Effector memory CD8-positive, alpha-beta T cell (primary cell): ENCODE measurements around the gene SPCS2.
"Not testable (repeated sequence)": the region's sequence is repeated elsewhere in the genome, so short reads cannot be mapped to it uniquely, and the experiment has no call there.

Experiments used
- ATAC-seq: fragments of 150-1000 bp; cut with Tn5 transposase; replicated peaks from 2 replicates; pipeline ENCODE4 v1.10.0; 2021; ENCODE audit warnings: mild to moderate bottlenecking, moderate library complexity
- DNase-seq, 3 experiments: peaks; one replicate each; pipeline ENCODE4 v3.0.0; 2021
- H3K27ac Mint-ChIP-seq, 2 donors: one replicate each; pipeline ENCODE4 v1.8.0; 2022; ENCODE audit warnings: mild to moderate bottlenecking in 2 of 2, mixed read lengths in 2 of 2, moderate library complexity in 2 of 2
- H3K27me3 Mint-ChIP-seq, 2 donors: one replicate each; pipeline ENCODE4 v1.8.0; 2022; ENCODE audit warnings: mixed read lengths in 2 of 2
- H3K36me3 Mint-ChIP-seq: one replicate; pipeline ENCODE4 v1.8.0; 2022; ENCODE audit warnings: mild to moderate bottlenecking, moderate library complexity, mixed read lengths; ENCODE audit not compliant: insufficient read depth
- H3K4me1 Mint-ChIP-seq, 2 donors: one replicate each; pipeline ENCODE4 v1.8.0; 2022; ENCODE audit warnings: low read depth in 2 of 2, mixed read lengths in 2 of 2
- H3K4me3 Mint-ChIP-seq, 2 donors: one replicate each; pipeline ENCODE4 v1.8.0; 2022; ENCODE audit warnings: mild to moderate bottlenecking in 2 of 2, mixed read lengths in 2 of 2, moderate library complexity in 2 of 2
- H3K9me3 Mint-ChIP-seq, 2 donors: one replicate each; pipeline ENCODE4 v1.8.0; 2022; ENCODE audit warnings: mixed read lengths in 2 of 2

SPCS2 gene

GRCh38 chr11:74956397-74957015 is 7.4 kb downstream of the SPCS2 start:
- no peaks in the 10 kb centered on the region for H3K27me3 Mint-ChIP-seq
- H3K36me3 Mint-ChIP-seq: peaks cover 20% of the 10 kb centered on the region
- no peak overlapping the region for H3K4me3 Mint-ChIP-seq
- no peaks in the 10 kb centered on the region for H3K9me3 Mint-ChIP-seq
- ATAC-seq (no peak), DNase-seq (no peak)
- peaks cover 50 to 64% of the 10 kb centered on the region in 2 donors for H3K4me1 Mint-ChIP-seq
- peak overlapping the region; percentile 3 to 11 for H3K27ac Mint-ChIP-seq

- H3K4me3 Mint-ChIP-seq: no peak overlapping the region
- H3K27me3 Mint-ChIP-seq: no peaks in the 10 kb centered on the region
- peaks cover 49 to 74% of the 10 kb centered on the region in 2 donors for H3K4me1 Mint-ChIP-seq
- H3K9me3 Mint-ChIP-seq: no peaks in the 10 kb centered on the region
- H3K27ac Mint-ChIP-seq: peak overlapping the region in 1 of 2 donors; percentile 18
- ATAC-seq (no peak), DNase-seq (no peak)
- peaks cover 13% of the 10 kb centered on the region for H3K36me3 Mint-ChIP-seq
Measured at GRCh38 chr11:74957937-74958629, 9.0 kb downstream of the SPCS2 start.

- not testable (repeated sequence) for DNase-seq, H3K9me3 Mint-ChIP-seq, H3K27me3 Mint-ChIP-seq, ATAC-seq
- H3K36me3 Mint-ChIP-seq: peaks cover 23% of the 10 kb centered on the region
- peak overlapping the region in 1 of 2 donors; percentile 33 for H3K4me3 Mint-ChIP-seq
- H3K4me1 Mint-ChIP-seq: peaks cover 50 to 80% of the 10 kb centered on the region in 2 donors
- peak overlapping the region; percentile 8 to 47 for H3K27ac Mint-ChIP-seq
Measured at GRCh38 chr11:74960128-74960527, 11.1 kb downstream of the SPCS2 start.

GRCh38 chr11:74966651-74967050 is 17.6 kb downstream of the SPCS2 start:
- Mint-ChIP-seq H3K4me1 (peaks cover 15 to 42% of the 10 kb centered on the region in 2 donors), H3K27ac (no peak overlapping the region), H3K9me3 (no peaks in the 10 kb centered on the region), H3K36me3 (peaks cover 62% of the 10 kb centered on the region), H3K4me3 (no peak overlapping the region), H3K27me3 (no peaks in the 10 kb centered on the region)
- DNase-seq: no peak
- ATAC-seq: no peak

DNA sequence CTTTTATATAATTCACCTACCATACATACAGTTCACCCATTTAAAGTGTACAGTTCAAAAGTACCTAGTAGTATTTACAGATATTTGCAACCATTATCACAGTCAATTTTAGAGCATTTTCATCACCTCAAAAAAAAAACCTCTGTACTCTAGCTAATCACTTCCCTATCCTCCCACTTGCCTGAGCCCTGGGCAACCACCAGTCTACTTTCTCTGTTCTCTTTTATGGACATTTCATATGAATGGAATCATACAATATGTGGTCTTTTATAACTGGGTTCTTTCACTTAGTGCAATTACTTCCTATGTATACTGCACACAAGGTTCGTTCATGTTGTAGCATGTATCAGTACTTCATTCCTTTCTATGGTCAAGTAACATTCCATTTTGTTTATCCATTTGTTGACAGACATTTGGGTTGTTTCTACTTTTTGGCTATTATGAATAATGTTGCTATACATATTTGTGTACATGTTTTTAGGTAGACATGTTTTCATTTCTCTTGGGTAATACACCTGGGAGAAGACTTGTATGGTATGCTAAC is 21.9 kb downstream of the SPCS2 start:
- Mint-ChIP-seq H3K27me3 (no peaks in the 10 kb centered on the region), H3K4me1 (peaks cover 7 to 27% of the 10 kb centered on the region in 2 donors), H3K27ac (no peak overlapping the region), H3K36me3 (peaks cover 64% of the 10 kb centered on the region), H3K9me3 (no peaks in the 10 kb centered on the region), H3K4me3 (no peak overlapping the region)
- DNase-seq: no peak
- no peak for ATAC-seq

DNA sequence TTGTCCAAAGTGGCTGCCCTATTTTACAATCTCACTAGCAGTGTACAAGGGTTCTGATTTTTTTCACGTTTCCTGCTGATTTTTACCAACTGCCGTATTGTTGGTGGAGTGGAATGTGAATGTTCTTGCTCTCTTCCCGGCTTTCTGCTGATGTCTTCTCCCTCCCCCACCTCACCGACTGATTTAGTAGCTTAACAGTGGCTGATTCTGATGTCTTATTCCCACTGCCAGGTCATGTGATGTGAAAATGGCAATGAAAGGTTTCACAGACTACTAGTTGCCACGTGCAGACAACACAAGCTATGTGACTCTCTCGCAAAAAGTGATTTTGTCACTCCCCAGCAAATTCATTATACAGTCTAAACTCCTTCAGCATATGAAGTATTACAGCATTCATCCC is 22.4 kb downstream of the SPCS2 start:
- ATAC-seq: no peak
- Mint-ChIP-seq H3K9me3 (no peaks in the 10 kb centered on the region), H3K4me1 (peaks cover 7 to 27% of the 10 kb centered on the region in 2 donors), H3K36me3 (peaks cover 59% of the 10 kb centered on the region), H3K4me3 (no peak overlapping the region), H3K27me3 (no peaks in the 10 kb centered on the region), H3K27ac (peak overlapping the region in 1 of 2 donors; percentile 14)
- DNase-seq: no peak

GRCh38 chr11:74978041-74978440 is 29.0 kb downstream of the SPCS2 start:
- Mint-ChIP-seq H3K4me1 (peaks cover 3 to 14% of the 10 kb centered on the region in 2 donors), H3K4me3 (no peak overlapping the region), H3K27me3 (no peaks in the 10 kb centered on the region), H3K9me3 (no peaks in the 10 kb centered on the region), H3K27ac (no peak overlapping the region), H3K36me3 (peaks cover 22% of the 10 kb centered on the region)
- ATAC-seq: no peak
- DNase-seq: no peak

DNA sequence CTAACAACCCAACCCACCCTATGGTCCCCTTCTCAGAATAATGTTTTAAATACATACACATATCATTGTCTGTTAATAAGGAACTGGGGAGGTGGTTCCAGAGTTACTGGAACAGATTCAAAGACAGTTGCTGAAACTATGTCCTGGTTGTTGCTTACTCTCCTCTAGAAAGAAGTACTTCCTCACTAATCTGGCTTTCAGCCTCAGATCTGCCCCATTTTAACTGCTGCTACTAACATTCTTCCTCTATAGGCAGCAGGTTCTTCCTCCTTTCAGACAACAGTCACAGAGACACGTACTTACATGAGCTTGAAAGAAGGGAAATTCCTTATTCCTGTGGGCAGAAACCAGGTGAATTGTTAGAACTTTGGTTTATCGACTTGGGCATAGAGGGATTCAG is 31.6 kb downstream of the SPCS2 start:
- ATAC-seq: no peak
- no peaks in the 10 kb centered on the region for H3K9me3 Mint-ChIP-seq
- no peak overlapping the region for H3K27ac Mint-ChIP-seq
- no peak overlapping the region for H3K4me3 Mint-ChIP-seq
- no peaks in the 10 kb centered on the region for H3K27me3 Mint-ChIP-seq
- H3K4me1 Mint-ChIP-seq: no peaks in the 10 kb centered on the region
- peaks cover 14% of the 10 kb centered on the region for H3K36me3 Mint-ChIP-seq
- DNase-seq: no peak

GRCh38 chr11:74981888-74982287 is 32.8 kb downstream of the SPCS2 start:
- peaks cover 14% of the 10 kb centered on the region for H3K36me3 Mint-ChIP-seq
- DNase-seq (no peak), ATAC-seq (no peak)
- no peaks in the 10 kb centered on the region for H3K9me3 Mint-ChIP-seq
- H3K27ac Mint-ChIP-seq: peak overlapping the region in 1 of 2 donors; percentile 62
- H3K27me3 Mint-ChIP-seq: no peaks in the 10 kb centered on the region
- H3K4me1 Mint-ChIP-seq: no peaks in the 10 kb centered on the region
- no peak overlapping the region for H3K4me3 Mint-ChIP-seq

DNA sequence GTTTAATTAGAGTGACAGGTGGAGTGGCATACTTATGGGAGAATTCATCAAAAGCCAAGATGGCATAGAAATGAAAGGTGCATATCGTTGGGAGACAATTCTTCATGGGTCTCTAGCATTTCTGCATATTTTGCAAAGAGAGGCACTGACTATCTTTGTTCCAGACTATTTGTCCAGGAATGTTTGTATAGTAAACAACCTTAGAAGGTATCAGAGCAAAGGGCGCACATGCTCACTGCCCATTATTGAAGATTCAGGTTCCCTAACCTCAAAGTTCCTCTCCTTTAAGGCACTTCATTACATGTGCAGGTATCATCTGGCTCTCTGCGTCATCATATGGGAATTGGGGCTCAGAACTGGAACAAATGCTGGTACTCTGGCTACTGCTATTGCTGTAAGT is 35.0 kb downstream of the SPCS2 start:
- Mint-ChIP-seq H3K27me3 (no peaks in the 10 kb centered on the region), H3K27ac (no peak overlapping the region), H3K4me3 (no peak overlapping the region), H3K4me1 (peaks cover 0 to 2% of the 10 kb centered on the region in 2 donors), H3K36me3 (peaks cover 8% of the 10 kb centered on the region), H3K9me3 (no peaks in the 10 kb centered on the region)
- ATAC-seq (no peak), DNase-seq (no peak)

DNA sequence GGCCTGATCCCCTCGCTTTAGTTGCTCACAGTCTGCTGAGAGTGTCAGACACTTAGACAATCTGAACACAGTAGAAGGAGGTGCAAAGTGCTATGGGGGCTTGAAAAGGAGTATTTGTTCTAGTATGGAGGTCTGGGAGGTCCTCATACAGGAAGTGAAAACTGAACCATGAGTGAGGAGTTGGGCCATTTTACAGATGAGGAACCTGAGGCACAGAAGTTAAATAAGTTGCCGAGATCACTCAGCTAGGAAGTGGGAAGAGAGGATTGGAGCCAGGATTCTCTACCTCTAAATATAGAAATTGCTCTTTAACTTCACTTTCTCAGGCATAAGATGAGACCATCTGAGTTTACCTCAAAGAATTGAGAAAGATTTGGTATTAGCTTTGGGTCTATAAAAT is 35.7 kb downstream of the SPCS2 start:
- Mint-ChIP-seq H3K36me3 (peaks cover 8% of the 10 kb centered on the region), H3K9me3 (no peaks in the 10 kb centered on the region), H3K27ac (no peak overlapping the region), H3K4me1 (peaks cover 5 to 8% of the 10 kb centered on the region in 2 donors), H3K27me3 (no peaks in the 10 kb centered on the region), H3K4me3 (no peak overlapping the region)
- ATAC-seq (no peak), DNase-seq (no peak)

- Mint-ChIP-seq H3K4me3 (peak within 1 kb of the TSS; percentile 94 to 97), H3K36me3 (peaks cover 8% of the 10 kb centered on the region), H3K27ac (peak within 1 kb of the TSS; percentile 90 to 93), H3K4me1 (peaks cover 15 to 29% of the 10 kb centered on the region in 2 donors), H3K27me3 (no peaks in the 10 kb centered on the region), H3K9me3 (no peaks in the 10 kb centered on the region)
- peak; percentile 68 to 74 (median 70) for DNase-seq
- peak; percentile 96 for ATAC-seq
Measured at GRCh38 chr11:74988541-74989259, 39.6 kb downstream of the SPCS2 start, which contains the start of gene NEU3. NEU3 (plus strand) TSS chr11:74988933; CDS start chr11:74989061, 128 bp downstream.

DNA sequence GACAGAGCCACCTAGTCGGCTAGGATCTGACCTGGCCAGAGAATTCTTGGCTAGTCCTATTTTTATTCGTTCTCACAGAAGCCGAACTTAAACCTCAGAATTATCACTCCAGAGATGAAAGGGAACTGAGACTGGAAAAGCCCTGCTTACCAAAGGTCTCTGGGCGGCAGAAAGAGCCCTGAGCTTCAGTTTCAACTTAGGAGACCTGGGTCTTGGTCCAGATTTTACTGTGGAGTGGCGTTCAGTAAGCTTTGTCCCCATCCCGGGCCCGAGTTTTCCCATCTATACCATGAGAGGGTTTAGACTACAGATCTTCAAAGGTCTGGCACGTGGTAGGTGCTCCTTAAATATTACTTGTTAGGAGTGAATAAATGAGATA is 40.2 kb downstream of the SPCS2 start:
- peak; percentile 5 for ATAC-seq
- Mint-ChIP-seq H3K4me3 (peak overlapping the region; percentile 94 to 97), H3K36me3 (peaks cover 8% of the 10 kb centered on the region), H3K27ac (peak overlapping the region; percentile 90 to 93), H3K4me1 (peaks cover 15 to 29% of the 10 kb centered on the region in 2 donors), H3K27me3 (no peaks in the 10 kb centered on the region), H3K9me3 (no peaks in the 10 kb centered on the region)
- no peak for DNase-seq
